Stimulated activated CD4-positive, alpha-beta T cell treated with anti-CD3 and anti-CD28 coated beads, Interleukin-2, amount 100 ng/mL, for 48 hours (primary cell): ENCODE measurements around the gene CHL1.

ENCODE experiments used
- DNase-seq, 2 donors: peaks; one replicate each; pipeline ENCODE4 v3.0.0-alpha.2; 2020

Gene CHL1

GRCh38 chr3:279325-279724, 82.8 kb downstream of the CHL1 start:
- no peak for DNase-seq

DNA sequence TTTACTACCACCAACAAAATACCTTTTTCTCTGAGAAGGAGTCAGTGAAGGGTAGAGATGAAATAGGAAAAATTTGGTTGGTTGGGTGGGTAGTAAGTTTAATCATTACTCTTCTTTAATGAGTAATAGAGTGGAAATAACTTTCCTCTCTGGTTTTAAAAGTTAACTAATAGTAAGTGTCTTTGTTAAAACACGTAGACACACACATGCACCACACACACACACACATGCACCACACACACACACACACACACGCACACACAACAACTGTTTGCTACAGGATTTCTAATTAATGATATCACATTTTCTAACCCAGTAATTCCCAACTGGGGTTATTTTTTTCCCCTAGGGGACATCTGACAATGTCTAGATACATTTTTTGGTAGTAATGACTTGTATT, 84.1 kb downstream of the CHL1 start:
- DNase-seq: no peak

DNA sequence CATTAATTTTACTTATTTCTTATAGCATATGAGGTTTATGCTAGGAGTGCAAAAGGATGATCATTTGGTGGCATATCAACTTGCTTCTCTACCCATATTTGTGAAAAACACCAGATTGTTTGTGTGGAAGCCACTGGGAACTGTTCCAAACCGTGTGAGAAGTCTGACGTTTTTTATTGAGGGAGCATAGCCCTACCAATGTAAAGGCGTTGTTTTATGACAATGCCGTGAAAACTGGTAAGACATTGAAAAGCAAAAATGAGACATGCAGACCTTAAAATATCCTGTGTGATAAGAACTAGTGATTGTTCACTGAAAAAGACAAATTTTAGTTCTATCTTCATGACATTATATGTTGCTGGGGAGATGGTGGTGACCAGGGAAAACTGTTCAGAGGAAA, 87.8 kb downstream of the CHL1 start:
- DNase-seq: no peak

GRCh38 chr3:288417-288816, 91.9 kb downstream of the CHL1 start:
- DNase-seq: no peak

DNA sequence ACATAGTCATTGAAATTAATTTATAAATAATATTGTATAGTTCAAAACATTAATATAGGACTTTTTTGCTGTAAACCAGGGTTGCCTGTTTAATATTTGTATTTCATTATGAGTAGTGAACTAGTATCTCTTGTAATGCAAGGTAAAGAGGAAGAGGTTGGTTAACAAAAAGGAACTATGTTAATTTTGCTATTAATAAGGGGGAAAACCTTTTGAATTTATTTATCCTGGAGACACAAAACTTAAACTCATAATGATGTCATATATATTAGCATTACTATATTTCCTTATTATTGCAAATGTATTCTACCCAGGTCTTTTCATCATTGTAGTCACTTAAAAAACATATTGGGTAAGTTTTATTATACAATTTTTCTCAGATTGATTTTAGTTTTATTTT, 94.5 kb downstream of the CHL1 start:
- no peak for DNase-seq

DNA sequence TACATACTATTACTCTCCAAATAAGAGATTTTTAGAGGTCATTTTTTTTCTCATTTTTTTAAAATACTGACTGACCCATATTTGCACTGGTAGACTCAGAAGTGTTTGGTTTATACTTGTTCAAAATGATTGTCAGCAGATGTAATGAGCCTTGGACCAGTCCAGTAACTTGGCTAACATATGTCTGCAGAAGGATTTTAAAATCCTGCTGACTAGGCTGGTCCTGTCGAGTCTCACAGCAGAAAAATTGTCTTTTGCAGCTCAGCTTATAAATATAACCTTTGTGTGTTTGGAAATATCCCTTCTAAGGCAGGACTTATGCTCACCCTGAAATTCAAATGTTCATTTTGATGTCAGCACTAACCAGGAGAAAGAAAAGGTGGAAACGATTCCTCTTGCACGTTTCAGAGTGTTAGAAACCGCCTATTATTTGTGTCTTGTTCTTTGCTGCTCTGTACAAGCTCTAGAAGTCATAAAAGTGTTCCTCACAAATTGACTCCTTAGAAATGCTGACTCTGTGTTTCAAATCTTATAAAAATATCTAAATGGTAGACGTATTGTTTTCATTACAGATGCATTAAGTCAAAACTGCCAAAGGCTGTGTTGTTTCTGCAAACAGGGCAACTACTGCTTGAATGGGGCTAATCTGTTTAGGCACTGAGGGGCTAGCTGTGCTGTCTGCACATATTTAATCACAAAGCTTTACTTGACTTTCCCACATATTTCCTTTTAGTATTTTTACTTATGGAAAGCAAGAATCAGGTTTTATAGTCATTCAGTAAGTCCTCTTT, 95.3 kb downstream of the CHL1 start:
- DNase-seq: no peak

DNA sequence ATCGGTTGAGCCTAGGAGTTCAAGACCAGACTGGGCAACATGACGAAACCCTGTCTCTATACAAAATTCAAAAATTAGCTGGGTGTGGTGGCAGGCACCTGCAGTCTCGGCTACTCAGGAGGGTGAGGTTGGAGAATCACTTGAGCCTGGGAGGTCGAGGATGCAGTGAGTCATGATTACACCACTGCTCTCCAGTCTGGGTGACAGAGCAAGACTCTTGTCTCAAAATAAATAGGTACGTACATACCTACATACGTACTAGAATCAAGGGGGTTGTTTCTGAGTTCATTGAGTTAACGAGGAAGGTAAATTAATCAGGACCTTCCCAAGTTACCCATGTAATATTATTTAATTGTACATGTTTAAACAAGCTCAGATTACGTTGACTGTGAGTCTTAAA, 97.5 kb downstream of the CHL1 start:
- DNase-seq: no peak

DNA sequence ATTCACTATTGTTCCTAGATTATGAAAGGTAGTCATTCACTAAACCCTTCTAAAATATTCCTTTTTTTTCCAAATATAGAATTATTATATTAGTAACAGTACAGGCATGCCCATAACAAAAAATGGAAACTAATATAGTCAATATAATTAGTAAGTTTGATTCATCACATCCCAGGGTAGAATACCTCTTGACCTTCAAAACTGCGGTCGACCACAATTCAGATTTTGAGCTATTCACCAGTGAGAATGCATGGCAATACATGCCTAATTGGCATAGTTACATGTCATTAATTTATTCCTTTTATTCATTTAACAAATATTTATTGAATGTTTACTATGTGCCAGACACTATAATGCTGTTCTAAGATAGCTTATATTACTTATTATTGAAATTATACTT, 98.0 kb downstream of the CHL1 start:
- no peak for DNase-seq

DNA sequence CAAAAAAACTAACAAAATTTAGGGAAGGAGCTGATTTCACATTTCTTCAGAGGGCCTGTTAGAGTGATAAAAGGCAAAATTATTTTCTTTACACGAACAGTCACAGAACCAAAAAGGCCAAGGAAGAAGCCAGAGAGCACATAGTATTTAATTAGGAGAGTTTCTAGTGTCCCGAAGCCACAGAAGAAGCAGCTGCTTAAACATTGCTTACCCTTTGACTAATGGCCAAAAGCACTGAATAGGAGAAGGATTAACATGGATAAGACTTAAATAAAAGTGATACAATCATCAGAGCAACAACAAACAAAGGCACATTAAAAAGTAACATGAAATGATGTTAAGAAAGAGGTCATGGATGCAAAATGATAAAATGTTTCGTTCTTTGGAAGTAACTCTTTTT, 98.6 kb downstream of the CHL1 start:
- no peak for DNase-seq

- no peak for DNase-seq
Measured at GRCh38 chr3:297585-297984, 101.0 kb downstream of the CHL1 start.

DNA sequence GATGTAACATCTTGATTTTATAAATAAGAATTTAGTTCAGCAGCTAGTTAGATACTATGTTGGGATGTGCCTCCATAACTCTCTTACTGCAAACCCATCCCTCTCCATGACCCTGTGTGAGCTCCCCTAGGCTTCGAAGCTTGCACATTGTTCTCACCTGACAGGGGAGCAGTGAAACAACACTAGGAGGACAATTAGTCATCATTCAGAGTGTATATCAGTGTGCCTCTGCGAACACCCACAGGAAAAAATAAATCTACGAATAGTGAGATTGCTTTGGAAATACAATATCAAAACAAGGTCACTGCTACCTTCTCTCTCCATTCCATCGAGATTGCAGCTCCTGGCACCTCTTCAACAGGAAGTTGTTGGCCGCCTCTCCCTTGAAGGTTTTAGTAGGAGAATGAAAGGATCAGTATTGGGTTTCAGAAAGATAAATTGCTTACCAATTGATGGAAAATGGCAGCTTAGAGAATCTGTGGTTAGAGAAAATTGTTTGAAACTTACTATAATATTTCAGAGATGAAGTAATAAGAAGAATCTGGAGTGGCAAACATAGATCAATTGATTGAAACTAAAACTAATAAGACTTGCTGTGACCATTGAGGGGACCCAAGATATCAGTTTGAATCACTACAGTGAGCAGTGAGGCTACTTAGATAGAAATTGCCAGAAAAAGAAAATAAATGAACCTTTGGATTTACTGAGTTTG, 103.2 kb downstream of the CHL1 start:
- no peak for DNase-seq

DNA sequence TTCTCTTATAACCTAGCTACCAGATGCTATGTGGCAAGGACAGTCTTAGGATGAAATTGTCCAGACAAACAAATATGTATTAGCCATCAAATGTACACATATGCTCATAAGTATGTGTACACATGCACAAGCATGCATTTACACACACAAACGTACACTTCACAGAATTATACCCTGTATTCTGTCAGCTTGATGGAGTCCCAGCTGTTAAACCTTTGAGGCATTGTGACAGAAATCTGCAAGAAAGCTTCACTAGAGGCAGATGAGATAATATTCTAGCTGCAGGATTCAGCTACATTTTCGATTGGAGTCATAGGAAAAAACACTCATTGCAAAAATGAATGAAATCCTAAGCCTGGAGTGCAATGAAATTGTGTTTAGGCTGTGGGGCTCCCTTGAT, 110.6 kb downstream of the CHL1 start:
- DNase-seq: no peak

DNA sequence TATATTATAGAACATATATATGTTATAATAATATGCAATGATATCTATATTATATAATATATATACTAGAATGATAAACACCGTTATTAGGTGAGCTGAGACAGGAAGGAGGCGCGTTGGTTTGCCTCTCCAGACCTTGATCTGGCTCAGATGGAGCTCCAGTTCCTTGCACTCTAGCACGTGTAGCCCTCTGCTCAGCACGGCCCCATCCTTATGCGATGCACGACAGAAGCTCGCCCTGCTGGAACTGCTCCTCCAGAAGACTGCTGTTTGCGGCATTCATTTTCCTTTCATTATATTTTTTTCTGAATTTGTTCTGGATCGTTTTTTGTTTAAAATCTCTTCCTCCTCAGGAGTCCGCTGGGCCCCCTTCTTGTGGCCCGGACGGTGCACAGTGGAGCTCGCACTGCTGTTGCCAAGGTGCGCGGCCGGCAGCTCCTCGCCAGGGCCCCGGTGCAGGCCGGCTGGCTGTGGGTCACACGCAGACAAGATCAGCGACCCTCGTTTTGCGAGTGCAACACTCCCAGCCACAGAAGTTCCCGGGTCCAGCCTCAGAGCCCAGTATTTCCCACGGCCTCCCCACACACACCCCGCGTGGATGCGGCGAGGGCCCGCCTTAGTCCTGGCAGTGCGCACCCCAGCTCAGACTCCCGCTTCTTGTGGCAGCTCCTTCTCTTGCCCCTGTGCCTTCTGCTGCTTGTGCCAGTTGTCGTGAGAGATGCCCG, 112.2 kb downstream of the CHL1 start:
- DNase-seq: no peak

- DNase-seq: no peak
Measured at GRCh38 chr3:312160-312733, 115.7 kb downstream of the CHL1 start.

DNA sequence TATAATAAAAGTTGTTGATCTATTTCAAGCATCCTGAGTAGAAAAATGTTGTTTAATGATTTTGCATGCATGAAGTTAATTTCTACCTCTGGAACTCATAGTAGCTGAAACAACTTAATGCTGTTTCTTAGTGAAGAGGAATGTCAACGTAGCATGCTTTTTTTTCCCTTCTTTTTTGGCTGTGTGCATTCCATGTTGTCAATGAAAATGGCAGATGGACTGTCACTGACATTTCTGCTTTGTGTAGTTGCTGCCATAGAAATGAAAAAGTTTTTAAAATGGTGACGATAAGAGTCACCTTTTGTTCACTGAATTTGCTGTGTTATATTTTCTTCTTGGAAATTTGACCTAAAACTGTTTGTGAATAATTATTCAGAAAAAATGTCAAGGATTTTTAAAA, 116.3 kb downstream of the CHL1 start:
- DNase-seq: no peak

DNA sequence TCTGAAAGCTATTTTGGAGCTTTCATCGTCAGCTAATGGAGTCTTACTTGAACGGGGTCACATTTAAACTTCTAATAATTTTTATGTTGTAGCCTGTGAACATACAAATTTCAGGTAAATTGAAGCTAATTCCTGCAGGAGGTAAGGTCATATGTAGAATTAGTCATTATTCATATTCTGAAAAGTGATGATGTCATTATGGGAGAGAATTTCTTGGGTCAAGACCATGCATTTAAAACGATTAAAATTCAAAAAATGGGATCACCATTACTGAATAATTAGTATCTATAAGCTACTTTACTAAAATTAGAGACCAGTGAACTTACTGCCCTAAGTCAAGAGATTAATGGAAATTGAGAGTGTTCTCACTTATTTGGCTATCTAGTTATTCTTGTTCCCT, 120.4 kb downstream of the CHL1 start:
- DNase-seq: no peak

DNA sequence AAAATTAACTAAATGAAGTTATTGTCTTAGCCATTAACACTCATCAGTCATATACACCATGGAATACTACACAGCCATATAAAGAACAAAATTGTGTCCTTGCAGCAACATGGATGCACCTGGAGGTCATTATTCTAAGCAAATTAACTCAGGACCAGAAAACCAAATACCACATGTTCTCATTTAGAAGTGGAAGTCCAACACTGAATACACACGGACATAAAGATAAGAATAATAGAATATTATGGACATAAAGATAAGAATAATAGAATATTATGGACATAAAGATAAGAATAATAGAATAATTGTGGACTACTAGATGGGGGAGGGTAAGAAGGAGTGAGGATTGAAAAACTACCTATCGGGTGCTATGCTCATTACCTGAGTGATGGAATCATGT, 122.3 kb downstream of the CHL1 start:
- no peak for DNase-seq

DNA sequence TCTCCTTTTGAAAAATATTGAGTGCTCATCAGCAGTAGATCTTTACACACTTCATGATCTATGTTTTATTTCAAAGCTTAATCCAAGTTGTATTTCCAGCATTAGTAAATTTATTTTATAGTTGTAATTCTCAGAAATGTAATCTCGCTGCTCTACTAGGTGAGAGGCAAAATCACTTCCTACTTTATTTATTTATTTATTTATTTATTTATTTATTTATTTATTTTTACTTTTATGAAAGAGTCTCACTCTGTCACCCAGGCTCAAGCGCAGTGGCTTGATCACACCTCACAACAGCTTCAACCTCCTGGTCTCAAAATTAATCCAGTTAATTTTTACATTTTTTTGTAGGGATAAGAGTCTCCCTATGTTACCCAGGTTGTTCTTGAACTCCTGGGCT, 127.9 kb downstream of the CHL1 start:
- no peak for DNase-seq

DNA sequence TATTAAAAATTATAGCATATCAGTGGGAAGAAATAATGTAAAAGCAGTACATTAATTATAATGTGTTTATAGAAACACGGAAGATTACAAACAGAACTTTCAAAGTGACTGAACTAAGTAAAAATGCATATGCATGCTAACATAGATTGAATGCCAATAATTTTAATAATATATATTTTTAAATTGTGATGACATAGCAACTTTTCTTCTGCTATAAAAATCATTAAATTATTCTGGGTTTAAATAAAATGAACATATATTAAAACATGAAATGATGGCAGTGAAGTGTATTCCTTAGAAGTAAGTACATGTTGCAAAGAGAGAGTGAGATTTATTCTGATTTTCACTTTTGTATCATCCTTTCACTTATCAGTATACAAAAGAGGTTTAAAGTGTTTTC, 128.9 kb downstream of the CHL1 start:
- DNase-seq: no peak

- no peak for DNase-seq
Measured at GRCh38 chr3:330494-331115, 134.0 kb downstream of the CHL1 start.

DNA sequence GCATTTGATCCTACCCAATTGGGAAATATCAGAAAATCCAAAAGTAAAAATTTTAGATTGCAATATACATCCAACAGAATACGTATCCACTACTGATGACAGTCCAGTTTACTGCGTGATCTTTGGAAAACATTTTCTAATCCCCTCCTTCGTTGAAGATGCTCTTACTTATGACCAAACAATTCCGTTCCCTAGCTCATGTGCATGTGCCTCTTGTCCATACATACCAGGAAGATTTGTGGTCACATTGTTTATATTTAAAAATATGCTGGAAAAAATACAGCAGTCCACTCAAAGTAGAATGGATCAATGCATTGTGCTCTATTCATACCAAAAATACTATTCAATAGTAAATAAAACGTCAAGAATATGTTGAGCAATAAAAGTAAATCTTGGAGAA, 135.3 kb downstream of the CHL1 start:
- DNase-seq: no peak

DNA sequence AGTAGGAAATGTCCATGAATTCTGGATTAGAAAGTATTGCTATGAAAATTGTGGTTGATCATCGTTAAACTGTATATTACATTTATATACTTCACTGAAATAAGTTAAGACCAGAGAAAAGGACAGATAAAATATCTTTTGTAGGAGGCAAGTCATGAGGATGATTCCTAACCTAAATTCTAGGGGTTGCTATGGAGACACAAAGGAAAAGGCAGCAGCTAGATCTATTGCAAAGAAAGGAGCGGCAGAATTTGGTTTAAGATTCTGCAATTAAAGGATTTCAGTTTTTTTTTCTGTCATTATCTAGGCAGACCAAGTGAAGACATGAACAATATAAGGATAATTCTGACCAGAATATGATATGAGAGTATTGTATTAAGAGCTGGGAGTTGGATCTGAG, 136.1 kb downstream of the CHL1 start:
- no peak for DNase-seq

GRCh38 chr3:335240-335639, 138.7 kb downstream of the CHL1 start:
- DNase-seq: no peak
